GM21390 (cell line): Measurements from ENCODE around the gene GPR143.
"Not testable (repeated sequence)": the region's sequence is repeated elsewhere in the genome, so short reads cannot be mapped to it uniquely, and the experiment has no call there.

ENCODE experiments used
- ATAC-seq: cut with Tn5 transposase; IDR thresholded peaks from one replicate; pipeline ENCODE4 v1.9.1; 2021; ENCODE audit not compliant: unreplicated experiment

The GPR143 gene

GRCh38 chrX:9770319-9770718 lies 4.7 kb upstream of the GPR143 start:
- ATAC-seq: no peak

- ATAC-seq: not testable (repeated sequence)
Observed at GRCh38 chrX:9768321-9768839, 2.7 kb upstream of the GPR143 start.

- ATAC-seq: no peak
Observed at GRCh38 chrX:9767375-9767774, 1.7 kb upstream of the GPR143 start.

GRCh38 chrX:9765072-9765736 lies 443 bp downstream of the GPR143 start:
- ATAC-seq: no peak

- ATAC-seq: no peak
Observed at GRCh38 chrX:9759337-9759736, 6.3 kb downstream of the GPR143 start.

- no peak for ATAC-seq
Observed at GRCh38 chrX:9758021-9758638, 7.5 kb downstream of the GPR143 start.

- ATAC-seq: no peak
Observed at GRCh38 chrX:9757366-9757765, 8.3 kb downstream of the GPR143 start.

- no peak for ATAC-seq
Observed at GRCh38 chrX:9749146-9749692, 16.4 kb downstream of the GPR143 start.

GRCh38 chrX:9747644-9748043 lies 18.0 kb downstream of the GPR143 start:
- ATAC-seq: no peak

- ATAC-seq: no peak
Observed at GRCh38 chrX:9746148-9746888, 19.3 kb downstream of the GPR143 start.

GRCh38 chrX:9745417-9746115 lies 20.1 kb downstream of the GPR143 start:
- ATAC-seq: no peak

GRCh38 chrX:9739130-9739529 lies 26.5 kb downstream of the GPR143 start:
- no peak for ATAC-seq

GRCh38 chrX:9738151-9738550 lies 27.5 kb downstream of the GPR143 start:
- no peak for ATAC-seq

GRCh38 chrX:9737363-9737762 lies 28.3 kb downstream of the GPR143 start:
- no peak for ATAC-seq

GRCh38 chrX:9730752-9731151 lies 34.9 kb downstream of the GPR143 start:
- ATAC-seq: no peak

- no peak for ATAC-seq
Observed at GRCh38 chrX:9730078-9730477, 35.6 kb downstream of the GPR143 start.

- ATAC-seq: no peak
Observed at GRCh38 chrX:9729171-9729885, 36.3 kb downstream of the GPR143 start.

- ATAC-seq: no peak
Observed at GRCh38 chrX:9728261-9728660, 37.4 kb downstream of the GPR143 start.

GRCh38 chrX:9724711-9725110 lies 40.9 kb downstream of the GPR143 start:
- no peak for ATAC-seq

GRCh38 chrX:9717376-9717775 lies 48.3 kb downstream of the GPR143 start:
- ATAC-seq: no peak
